K562 (cell line): Measurements from ENCODE around the gene PIP4K2C. TPM values are rescaled to one million over a fixed set of nuclear protein-coding genes. Genes with fewer than 3 reads are reported as not detected.

Source experiments
- ARHGAP35 ChIP-seq: fragments of 450-650 bp; IDR thresholded peaks from 2 replicates; pipeline ENCODE4 v1.6.1; 2018; ENCODE audit not compliant: partially characterized antibody
- BACH1 ChIP-seq: fragments of 200-800 bp; sonication (Bioruptor generic); IDR thresholded peaks from 2 replicates; pipeline ENCODE4 v1.6.1; 2016; ENCODE audit warnings: missing genetic modification characterization, missing compliant biosample characterization
- CBX2 ChIP-seq: fragments of 200-600 bp; sonication (generic); IDR thresholded peaks from one replicate; pipeline ENCODE4 v1.6.1; 2012; ENCODE audit warnings: mild to moderate bottlenecking, low read length, inconsistent platforms; ENCODE audit not compliant: insufficient read depth, poor library complexity, severe bottlenecking
- CREB1 ChIP-seq, 2 experiments: sonication (generic) in 1 of 2; formaldehyde crosslinking in 1 of 2; IDR thresholded peaks; 2 replicates each; pipeline versions ENCODE4 v1.6.1 to v1.8.0; 2012 to 2022; ENCODE audit warnings: inconsistent platforms in 1 of 2, mild to moderate bottlenecking in 1 of 2, missing genetic modification reagents in 1 of 2, moderate library complexity in 1 of 2
- DPF2 ChIP-seq: fragments of 450-650 bp; IDR thresholded peaks from 2 replicates; pipeline ENCODE4 v1.6.1; 2016
- KDM5B ChIP-seq: fragments of 200-600 bp; sonication (generic); IDR thresholded peaks from 2 replicates; pipeline ENCODE4 v1.6.1; 2012; ENCODE audit warnings: low read depth, mild to moderate bottlenecking, moderate library complexity, low read length, control low read depth, inconsistent platforms; ENCODE audit not compliant: insufficient replicate concordance
- MAFF ChIP-seq: IDR thresholded peaks from 2 replicates; pipeline ENCODE4 v1.6.1; 2012; ENCODE audit warnings: low read length, improper control_type of control experiment
- POLR2A ChIP-seq: fragments of 450-650 bp; conservative IDR thresholded peaks from 2 replicates; pipeline ENCODE4 v1.6.1; 2016
- PREB ChIP-seq: sonication (generic); formaldehyde crosslinking; IDR thresholded peaks from 2 replicates; pipeline ENCODE4 v1.8.1; 2023; ENCODE audit warnings: mild to moderate bottlenecking, missing genetic modification reagents
- RB1 ChIP-seq: fragments of 450-650 bp; IDR thresholded peaks from 2 replicates; pipeline ENCODE4 v1.6.1; 2017; ENCODE audit warnings: low read depth, mild to moderate bottlenecking
- RBM25 ChIP-seq: fragments of 200-400 bp; formaldehyde crosslinking; IDR thresholded peaks from 2 replicates; pipeline ENCODE4 v1.6.1; 2018; ENCODE audit warnings: low read length, low read depth, moderate library complexity; ENCODE audit not compliant: severe bottlenecking
- SOX6 ChIP-seq: fragments of 450-650 bp; IDR thresholded peaks from 2 replicates; pipeline ENCODE4 v1.6.1; 2014; ENCODE audit warnings: mild to moderate bottlenecking
- STAT5A ChIP-seq: IDR thresholded peaks from 2 replicates; pipeline ENCODE4 v1.6.1; 2012; ENCODE audit warnings: low read length, inconsistent platforms, borderline replicate concordance
- TCF7 ChIP-seq: sonication (generic); IDR thresholded peaks from 2 replicates; pipeline ENCODE4 v1.6.1; 2016; ENCODE audit warnings: antibody characterized with exemption, borderline replicate concordance
- U2AF1 ChIP-seq: fragments of 200-400 bp; formaldehyde crosslinking; optimal IDR thresholded peaks from 2 replicates; pipeline ENCODE3; 2017; ENCODE audit warnings: mild to moderate bottlenecking, low read depth, low read length, moderate library complexity
- ZBTB11 ChIP-seq, 3 experiments: fragments of 200-800 bp in 1 of 3; fragments of 250-450 bp in 1 of 3; fragments of 450-650 bp in 1 of 3; sonication (Bioruptor Pico) in 1 of 3; sonication (Bioruptor generic) in 1 of 3; formaldehyde crosslinking in 1 of 3; IDR thresholded peaks; 2 replicates each; pipeline versions ENCODE4 v1.6.1 to v1.8.0; 2016 to 2022; ENCODE audit warnings: mild to moderate bottlenecking in 2 of 3, missing genetic modification characterization in 2 of 3, missing compliant biosample characterization in 1 of 3, moderate library complexity in 1 of 3
- polyA plus RNA-seq, 8 experiments: library from polyadenylated mRNA; depleted of rRNA in 4 of 8; stranded (reverse) in 5 of 8; unstranded in 3 of 8; fragments of >200 nt; fragmentation: Nextera tagmentation in 2 of 8; fragmentation: Illumina TruSeq in 1 of 8; extraction: Ambion mirVana in 2 of 8; extraction: Trizol in 1 of 8; gene quantifications; 2 replicates each; pipeline versions ENCODE4 v1.2.1 to v1.2.3, GENCODE V29; 2011 to 2014; ENCODE audit warnings: inconsistent platforms in 1 of 8, missing spikeins in 1 of 8
- total RNA-seq, 7 experiments: library from RNA; depleted of rRNA in 6 of 7; stranded (reverse); fragments of >200 nt in 6 of 7; fragmentation: Illumina TruSeq in 2 of 7; extraction: Trizol in 2 of 7; gene quantifications; 2 replicates each; pipeline versions ENCODE4 v1.2.1 to v1.2.3, GENCODE V29; 2011 to 2021; ENCODE audit warnings: low replicate concordance in 1 of 7

Gene PIP4K2C
- total and polyA plus RNA-seq, 9 of the 15 experiments (the other 6 are each of a cell fraction or from before 2014, with no cell fraction given), result 9.0 to 41.4 (median 18.3) TPM

DNA sequence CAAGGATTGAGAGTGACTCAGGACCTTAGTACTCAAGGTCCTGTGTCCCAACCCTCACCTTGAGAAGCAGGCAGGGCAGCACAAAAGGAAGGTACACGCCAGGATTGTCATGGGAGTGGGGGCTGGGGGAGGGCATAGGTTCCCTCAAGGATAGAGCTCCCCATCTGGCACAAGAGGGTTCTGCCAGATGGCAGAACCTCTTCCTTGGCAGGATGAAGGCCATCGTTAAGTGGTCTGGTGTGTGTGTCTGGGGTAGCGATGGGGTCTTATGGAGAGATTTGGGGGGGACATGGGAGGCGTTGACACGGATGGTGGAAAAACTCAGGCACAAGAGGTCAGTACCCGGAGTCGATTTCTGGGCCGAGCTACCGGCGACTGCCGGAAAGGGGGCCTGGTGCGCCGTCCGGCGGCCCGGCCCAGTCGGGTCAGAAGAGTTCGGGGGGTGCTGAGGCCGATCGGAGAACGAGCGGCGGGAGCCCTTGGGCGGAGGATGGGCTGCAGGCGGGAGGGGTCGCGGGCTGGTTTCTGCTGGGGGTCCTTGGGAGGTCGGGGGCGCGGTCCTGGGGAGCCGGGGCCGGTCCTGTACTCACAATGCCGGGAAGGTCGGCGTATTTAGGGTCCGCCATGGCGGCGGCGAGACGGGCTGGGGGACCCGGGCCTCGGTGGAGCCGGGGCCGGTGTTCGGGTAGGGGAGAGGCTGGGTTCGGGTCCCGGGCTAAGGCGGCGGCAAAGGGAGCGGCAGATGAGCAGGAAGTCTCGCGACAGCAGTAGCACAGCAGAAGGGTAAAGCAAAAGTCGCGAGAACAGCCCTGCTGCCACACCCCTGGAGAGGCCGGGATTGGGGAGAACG lies 44.3 kb upstream of the PIP4K2C start, which contains the start of gene DCTN2 (continued):
- peak; percentile 18 for TF ChIP-seq U2AF1
- TF ChIP-seq TCF7, result peak; percentile 60; the same call in 1 of the 2 replicates
- TF ChIP-seq DPF2, result 0 out of 2 replicates have a peak, but pooled peaks have one; percentile 7
- peak; percentile 27 for TF ChIP-seq KDM5B
- TF ChIP-seq CBX2, result no peak
- TF ChIP-seq POLR2A, result peak; percentile 79
- TF ChIP-seq CREB1 (IDR thresholded peaks at IDR 0.05), result 0 out of 2 replicates have a peak, but pooled peaks have one; percentile 2
- TF ChIP-seq CREB1 (CRISPR knock-in tag; IDR thresholded peaks at IDR 0.05), result no peak
- peak; percentile 68; the same call in 1 of the 2 replicates for TF ChIP-seq MAFF
- TF ChIP-seq ZBTB11 (CRISPR knock-in tag; IDR thresholded peaks at IDR 0.05), result peak in 2 of 3 experiments; percentile 29 to 74; a peak in 3 of 6 replicates
- TF ChIP-seq STAT5A, result no peak
- TF ChIP-seq PREB (CRISPR knock-in tag), result no peak
- TF ChIP-seq ARHGAP35, result peak; percentile 94
- TF ChIP-seq SOX6, result 0 out of 2 replicates have a peak, but pooled peaks have one; percentile 1
- 0 out of 2 replicates have a peak, but pooled peaks have one; percentile 14 for TF ChIP-seq BACH1 (tag)
- peak; percentile 79 for TF ChIP-seq RBM25
- TF ChIP-seq RB1, result peak; percentile 19; the same call in 1 of the 2 replicates
